Lower leg skin (tissue), 3 donors: ENCODE results near the gene ARRDC1.

Experiments used
- CTCF ChIP-seq, 3 donors: fragments of 450-650 bp; IDR thresholded peaks; one replicate each; pipeline ENCODE4 v1.5.1; 2016; ENCODE audit warnings: antibody characterized with exemption in 3 of 3, mild to moderate bottlenecking in 3 of 3, moderate library complexity in 2 of 3
- POLR2A ChIP-seq, 2 donors: fragments of 450-650 bp; IDR thresholded peaks; one replicate each; pipeline ENCODE4 v1.6.1; 2016 to 2017; ENCODE audit warnings: antibody characterized with exemption in 2 of 2, mild to moderate bottlenecking in 1 of 2, moderate library complexity in 1 of 2

DNA sequence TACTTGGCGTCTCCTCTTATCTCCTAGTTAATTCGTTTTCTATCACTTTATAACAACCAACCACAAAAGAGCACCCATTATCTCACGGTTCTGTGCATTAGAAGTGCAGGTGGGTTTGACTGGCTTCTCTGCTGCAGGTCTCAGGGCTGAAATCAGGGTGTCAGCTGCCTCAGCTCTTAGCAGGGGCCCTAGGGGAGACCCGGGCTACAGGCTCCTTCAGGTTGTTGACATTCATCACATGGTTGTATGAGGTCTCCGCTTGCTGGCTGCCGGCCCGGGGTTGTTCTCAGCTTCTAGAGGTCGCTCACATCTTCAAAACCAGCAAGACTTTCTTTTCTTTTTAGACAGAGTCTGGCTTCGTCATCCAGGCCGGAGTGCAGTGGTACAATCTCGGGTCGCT, 12.3 kb upstream of the ARRDC1 start:
- TF ChIP-seq CTCF (IDR thresholded peaks at IDR 0.05) = no peak
- no peak for TF ChIP-seq POLR2A (IDR thresholded peaks at IDR 0.05)
